ENCODE results near the gene ARHGAP6.

GRCh38 chrX:11135564-11136185 lies 530.0 kb downstream of the ARHGAP6 start:
- TF ChIP-seq CTCF (IDR thresholded peaks at IDR 0.05) (no peak), POLR2A (IDR thresholded peaks at IDR 0.05) (no peak)

All from heart left ventricle (tissue), 13 donors.